Esophagus muscularis mucosa (tissue), 4 donors: ENCODE results near the gene CYB5A.

Source experiments
- EP300 ChIP-seq: sonication (generic); formaldehyde crosslinking; IDR thresholded peaks from one replicate; pipeline ENCODE4 v1.6.1; 2017; ENCODE audit warnings: antibody characterized with exemption
- POLR2A ChIP-seq: fragments of 450-650 bp; IDR thresholded peaks from one replicate; pipeline ENCODE4 v1.6.1; 2017; ENCODE audit warnings: antibody characterized with exemption, moderate library complexity, mild to moderate bottlenecking, low read depth
- POLR2AphosphoS5 ChIP-seq, 2 donors: sonication (generic); formaldehyde crosslinking; IDR thresholded peaks; one replicate each; pipeline ENCODE4 v1.6.1; 2017; ENCODE audit warnings: antibody characterized with exemption in 2 of 2
- TF ChIP-seq, protein P1 (sequence below), 3 experiments: fragments of 200-600 bp in 2 of 3; fragments of 450-650 bp in 1 of 3; sonication (generic) in 2 of 3; IDR thresholded peaks; one replicate each; pipeline ENCODE4 v1.5.1; 2017 to 2019; ENCODE audit warnings: antibody characterized with exemption in 3 of 3, mild to moderate bottlenecking in 2 of 3, moderate library complexity in 1 of 3

DNA sequence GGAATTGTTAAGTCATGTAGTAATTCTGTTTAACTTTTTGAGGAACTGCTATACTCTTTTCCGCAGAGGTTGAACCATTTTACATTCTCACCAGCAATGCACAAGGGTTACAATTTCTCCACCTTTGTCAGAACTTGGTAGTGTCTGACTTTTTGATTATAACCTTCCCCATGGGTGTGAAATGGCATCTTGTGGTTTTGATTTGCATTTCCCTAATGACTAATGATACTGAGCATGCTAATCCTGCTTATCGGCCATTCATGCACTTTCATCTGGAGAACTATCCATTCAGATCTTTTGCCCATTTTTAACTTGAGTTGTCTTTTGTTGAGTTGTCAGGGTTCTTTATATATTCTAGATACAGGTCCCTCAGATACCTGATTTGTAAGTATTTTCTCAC, 47.2 kb downstream of the CYB5A start:
- TF ChIP-seq, protein P1, sequence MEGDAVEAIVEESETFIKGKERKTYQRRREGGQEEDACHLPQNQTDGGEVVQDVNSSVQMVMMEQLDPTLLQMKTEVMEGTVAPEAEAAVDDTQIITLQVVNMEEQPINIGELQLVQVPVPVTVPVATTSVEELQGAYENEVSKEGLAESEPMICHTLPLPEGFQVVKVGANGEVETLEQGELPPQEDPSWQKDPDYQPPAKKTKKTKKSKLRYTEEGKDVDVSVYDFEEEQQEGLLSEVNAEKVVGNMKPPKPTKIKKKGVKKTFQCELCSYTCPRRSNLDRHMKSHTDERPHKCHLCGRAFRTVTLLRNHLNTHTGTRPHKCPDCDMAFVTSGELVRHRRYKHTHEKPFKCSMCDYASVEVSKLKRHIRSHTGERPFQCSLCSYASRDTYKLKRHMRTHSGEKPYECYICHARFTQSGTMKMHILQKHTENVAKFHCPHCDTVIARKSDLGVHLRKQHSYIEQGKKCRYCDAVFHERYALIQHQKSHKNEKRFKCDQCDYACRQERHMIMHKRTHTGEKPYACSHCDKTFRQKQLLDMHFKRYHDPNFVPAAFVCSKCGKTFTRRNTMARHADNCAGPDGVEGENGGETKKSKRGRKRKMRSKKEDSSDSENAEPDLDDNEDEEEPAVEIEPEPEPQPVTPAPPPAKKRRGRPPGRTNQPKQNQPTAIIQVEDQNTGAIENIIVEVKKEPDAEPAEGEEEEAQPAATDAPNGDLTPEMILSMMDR (IDR thresholded peaks at IDR 0.05) = no peak
- TF ChIP-seq POLR2AphosphoS5 (IDR thresholded peaks at IDR 0.05) (no peak), POLR2A (no peak), EP300 (no peak)
